Stomach (tissue), 9 donors: ENCODE data around the gene CTNND1. TPM values are rescaled to one million over a fixed set of nuclear protein-coding genes. Genes with fewer than 3 reads are reported as not detected.

Experiments
- DNase-seq, 2 donors: peaks; one replicate each; pipeline versions ENCODE4 v3.0.0 to v3.0.0-alpha.2; 2013 to 2019
- H3K27ac ChIP-seq, 5 donors: fragments of 200-600 bp in 4 of 5; sonication (generic) in 4 of 5; one replicate each; pipeline ENCODE4 v1.5.1; 2013 to 2019; ENCODE audit warnings: mild to moderate bottlenecking in 1 of 5, moderate library complexity in 1 of 5
- H3K27me3 ChIP-seq, 3 donors: fragments of 200-600 bp; sonication (generic); one replicate each; pipeline ENCODE4 v1.5.1; 2017 to 2019; ENCODE audit warnings: mixed run types in 1 of 3
- H3K36me3 ChIP-seq, 4 donors: fragments of 200-600 bp; sonication (generic); 1 replicate in 3 of 4; 2 replicates in 1 of 4; pipeline ENCODE4 v1.5.1; 2016 to 2019
- H3K4me1 ChIP-seq, 4 donors: fragments of 200-600 bp; sonication (generic); one replicate each; pipeline ENCODE4 v1.5.1; 2016 to 2019
- H3K4me3 ChIP-seq, 4 donors: fragments of 200-600 bp; sonication (generic) in 3 of 4; one replicate each; pipeline ENCODE4 v1.5.1; 2016 to 2019; ENCODE audit warnings: mild to moderate bottlenecking in 1 of 4
- H3K9me3 ChIP-seq, 4 donors: fragments of 200-600 bp; sonication (generic); one replicate each; pipeline ENCODE4 v1.5.1; 2016 to 2019
- EP300 ChIP-seq: sonication (generic); formaldehyde crosslinking; IDR thresholded peaks from one replicate; pipeline ENCODE4 v1.6.1; 2017; ENCODE audit warnings: antibody characterized with exemption
- POLR2A ChIP-seq, 4 donors: fragments of 450-650 bp; IDR thresholded peaks; one replicate each; pipeline ENCODE4 v1.6.1; 2016; ENCODE audit warnings: antibody characterized with exemption in 4 of 4, control low read depth in 2 of 4, mild to moderate bottlenecking in 1 of 4, moderate library complexity in 1 of 4
- POLR2AphosphoS5 ChIP-seq, 3 donors: sonication (generic); formaldehyde crosslinking; IDR thresholded peaks; one replicate each; pipeline ENCODE4 v1.6.1; 2016; ENCODE audit warnings: antibody characterized with exemption in 3 of 3
- WGBS, 5 donors: extraction: QIAGEN DNeasy Blood & Tissue Kit in 3 of 5; methylation state at CpG; one replicate each; pipeline versions ENCODE4 v1.1.5 to v1.1.7; 2013 to 2018; 5-methylcytosine and 5-hydroxymethylcytosine counted together
- intact Hi-C: fragments of 100-400 bp; cut with DNase I; formaldehyde crosslinking; loops from one replicate; pipeline ENCODE4 v1.15.1; 2023; ENCODE audit warnings: low total_unique reads
- polyA plus RNA-seq, 3 donors: library from polyadenylated mRNA; stranded (reverse); fragments of 200-250 nt; gene quantifications; one replicate each; pipeline ENCODE4 v1.2.3, GENCODE V29; 2013
- total RNA-seq, 5 donors: library from RNA; depleted of rRNA; stranded (reverse); fragments of >200 nt; gene quantifications; one replicate each; pipeline versions ENCODE4 v1.1.0 to v1.2.3, GENCODE V29; 2014 to 2016
- TF ChIP-seq, protein P1 (sequence below), 7 experiments: fragments of 450-650 bp in 4 of 7; fragments of 200-600 bp in 3 of 7; sonication (generic) in 3 of 7; IDR thresholded peaks; one replicate each; pipeline ENCODE4 v1.5.1; 2016 to 2019; ENCODE audit warnings: antibody characterized with exemption in 7 of 7, control low read depth in 2 of 7, mild to moderate bottlenecking in 1 of 7
- donor health status: healthy with polysubstance abuse.
- donor health status: Bipolar disorder and iron deficiency.
- donor health status: healthy.

The CTNND1 gene
- total and polyA plus RNA-seq, 8 donors, result 45.1 to 447 (median 126) TPM

DNA sequence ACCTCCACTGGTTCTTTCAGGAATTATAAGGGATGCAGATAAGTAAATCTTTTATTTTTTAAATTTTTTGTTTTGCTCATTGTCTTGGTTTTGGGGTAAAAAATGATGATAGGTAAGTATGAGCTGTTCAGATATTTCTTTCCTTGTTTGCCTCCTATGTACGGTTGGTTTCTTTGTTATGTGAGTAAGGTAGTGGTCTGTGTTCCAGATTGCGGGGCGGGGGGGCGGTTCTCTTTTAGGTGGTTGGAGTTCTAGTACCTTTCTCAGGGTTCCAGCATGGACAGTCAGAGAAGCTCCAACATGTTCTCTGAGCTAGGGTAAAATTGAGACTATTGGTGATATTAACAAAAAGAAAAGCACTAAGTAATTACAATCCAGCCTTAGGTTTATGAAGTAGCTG lies 2.4 kb downstream of the CTNND1 start:
- intact Hi-C loops, result no loop called here
- peaks cover 0 to 6% (median 0%) of the 10 kb centered on the region in 4 donors for H3K36me3 ChIP-seq
- peak overlapping the region; percentile 46 to 60 (median 50) for H3K4me3 ChIP-seq
- H3K9me3 ChIP-seq, result no peaks in the 10 kb centered on the region
- H3K27ac ChIP-seq, result peak overlapping the region; percentile 66 to 96 (median 92)
- WGBS, 5 donors, result 16 to 31% (median 20%) methylated on average over 4 of the region's 4 CpGs
- DNase-seq, result peak in 1 of 2 donors; percentile 38
- TF ChIP-seq POLR2A (IDR thresholded peaks at IDR 0.05) (no peak), EP300 (no peak), POLR2AphosphoS5 (IDR thresholded peaks at IDR 0.05) (no peak)
- TF ChIP-seq, protein P1, sequence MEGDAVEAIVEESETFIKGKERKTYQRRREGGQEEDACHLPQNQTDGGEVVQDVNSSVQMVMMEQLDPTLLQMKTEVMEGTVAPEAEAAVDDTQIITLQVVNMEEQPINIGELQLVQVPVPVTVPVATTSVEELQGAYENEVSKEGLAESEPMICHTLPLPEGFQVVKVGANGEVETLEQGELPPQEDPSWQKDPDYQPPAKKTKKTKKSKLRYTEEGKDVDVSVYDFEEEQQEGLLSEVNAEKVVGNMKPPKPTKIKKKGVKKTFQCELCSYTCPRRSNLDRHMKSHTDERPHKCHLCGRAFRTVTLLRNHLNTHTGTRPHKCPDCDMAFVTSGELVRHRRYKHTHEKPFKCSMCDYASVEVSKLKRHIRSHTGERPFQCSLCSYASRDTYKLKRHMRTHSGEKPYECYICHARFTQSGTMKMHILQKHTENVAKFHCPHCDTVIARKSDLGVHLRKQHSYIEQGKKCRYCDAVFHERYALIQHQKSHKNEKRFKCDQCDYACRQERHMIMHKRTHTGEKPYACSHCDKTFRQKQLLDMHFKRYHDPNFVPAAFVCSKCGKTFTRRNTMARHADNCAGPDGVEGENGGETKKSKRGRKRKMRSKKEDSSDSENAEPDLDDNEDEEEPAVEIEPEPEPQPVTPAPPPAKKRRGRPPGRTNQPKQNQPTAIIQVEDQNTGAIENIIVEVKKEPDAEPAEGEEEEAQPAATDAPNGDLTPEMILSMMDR (IDR thresholded peaks at IDR 0.05), result no peak
- H3K4me1 ChIP-seq, result peaks cover 18 to 56% (median 39%) of the 10 kb centered on the region in 4 donors
- H3K27me3 ChIP-seq, result no peaks in the 10 kb centered on the region

DNA sequence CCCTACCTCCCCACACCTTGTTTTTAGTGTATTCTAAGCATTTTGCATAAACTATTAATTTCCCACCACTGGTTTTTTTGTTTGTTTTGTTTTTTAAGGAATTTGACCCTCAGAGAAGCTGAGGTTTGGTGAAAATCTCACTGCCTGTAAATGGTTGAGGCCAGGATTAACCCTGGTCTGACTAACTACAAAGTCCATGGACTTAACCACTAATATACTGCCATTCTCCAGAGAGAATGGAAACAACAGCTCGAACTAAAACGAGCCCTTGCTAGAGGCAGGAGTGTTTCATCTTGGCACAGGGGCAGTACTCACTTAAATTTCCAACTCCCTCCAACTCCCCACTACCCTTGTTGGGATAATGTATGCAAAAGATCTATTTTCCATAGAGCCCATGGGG lies 3.0 kb downstream of the CTNND1 start:
- WGBS, 5 donors, result 10 to 20% (median 14%) methylated on average over 2 of the region's 2 CpGs
- peak in 1 of 2 donors; percentile 28 for DNase-seq
- peaks cover 0 to 6% (median 0%) of the 10 kb centered on the region in 4 donors for H3K36me3 ChIP-seq
- peak overlapping the region in 4 of 5 donors; percentile 90 to 96 (median 94) for H3K27ac ChIP-seq
- peak overlapping the region; percentile 46 to 60 (median 50) for H3K4me3 ChIP-seq
- intact Hi-C loops, result no loop called here
- H3K9me3 ChIP-seq, result no peaks in the 10 kb centered on the region
- no peaks in the 10 kb centered on the region for H3K27me3 ChIP-seq
- TF ChIP-seq POLR2AphosphoS5 (IDR thresholded peaks at IDR 0.05) (no peak), EP300 (no peak)
- peaks cover 24 to 62% (median 43%) of the 10 kb centered on the region in 4 donors for H3K4me1 ChIP-seq

DNA sequence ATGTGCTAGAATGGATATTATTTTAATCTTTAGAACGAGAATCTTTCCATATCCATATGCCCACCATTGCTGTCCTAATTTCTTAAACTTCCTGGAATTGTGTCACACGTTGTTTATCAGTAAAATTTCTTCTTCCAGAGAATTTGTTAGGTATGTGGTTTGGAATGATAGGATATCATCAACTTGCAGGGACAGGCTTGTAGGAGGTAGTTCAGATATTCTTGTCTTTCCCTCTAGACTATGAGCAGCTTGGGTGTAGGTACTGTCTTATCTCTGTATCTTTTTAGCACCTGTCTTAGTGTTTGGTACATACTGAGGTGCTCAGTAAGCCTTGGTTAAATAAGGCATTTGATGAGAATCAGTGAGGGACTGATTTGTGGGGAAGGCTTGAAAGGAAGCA lies 3.4 kb downstream of the CTNND1 start:
- WGBS, 5 donors, result 9 to 19% (median 15%) methylated on average over 2 of the region's 2 CpGs
- intact Hi-C loops, result no loop called here
- DNase-seq, result no peak
- H3K27me3 ChIP-seq, result no peaks in the 10 kb centered on the region
- TF ChIP-seq, protein P1 (IDR thresholded peaks at IDR 0.05), result no peak
- no peak for TF ChIP-seq EP300
- TF ChIP-seq POLR2AphosphoS5 (IDR thresholded peaks at IDR 0.05), result no peak
- TF ChIP-seq POLR2A (IDR thresholded peaks at IDR 0.05), result no peak
- H3K27ac ChIP-seq, result peak overlapping the region in 4 of 5 donors; percentile 90 to 96 (median 94)
- peak overlapping the region; percentile 46 to 60 (median 50) for H3K4me3 ChIP-seq
- peaks cover 28 to 66% (median 47%) of the 10 kb centered on the region in 4 donors for H3K4me1 ChIP-seq
- no peaks in the 10 kb centered on the region for H3K9me3 ChIP-seq
- peaks cover 0 to 6% (median 0%) of the 10 kb centered on the region in 4 donors for H3K36me3 ChIP-seq

DNA sequence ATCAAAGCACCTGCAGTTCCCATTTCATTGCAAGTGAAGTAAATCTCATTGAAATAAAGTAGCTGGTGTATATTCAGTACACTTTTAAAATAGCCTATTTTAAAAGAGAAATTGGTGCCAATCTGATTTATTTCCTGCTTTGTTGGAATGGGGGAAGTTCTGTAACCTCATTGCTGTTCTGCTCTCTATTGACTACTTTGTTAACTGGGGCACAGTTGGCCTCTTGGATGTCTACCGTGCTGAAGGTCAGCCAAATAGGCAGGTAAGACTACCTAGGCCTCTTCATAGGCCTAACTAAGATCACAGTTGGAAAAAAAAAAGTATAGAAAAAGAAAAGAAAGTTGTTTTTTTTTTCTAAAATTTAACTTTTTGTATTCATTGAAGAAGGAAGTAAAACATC lies 9.2 kb downstream of the CTNND1 start:
- Histone ChIP-seq H3K27ac (peak overlapping the region in 1 of 5 donors; percentile 66), H3K36me3 (peaks cover 0 to 6% (median 0%) of the 10 kb centered on the region in 4 donors)

More for the DNA sequence above, 9.2 kb downstream of the CTNND1 start:
- intact Hi-C loops, result no loop called here
- DNase-seq, result no peak
- Histone ChIP-seq H3K9me3 (no peaks in the 10 kb centered on the region), H3K27me3 (no peaks in the 10 kb centered on the region), H3K4me3 (no peak overlapping the region), H3K4me1 (peaks cover 57 to 98% (median 79%) of the 10 kb centered on the region in 4 donors)
- TF ChIP-seq EP300 (no peak), POLR2A (IDR thresholded peaks at IDR 0.05) (no peak), POLR2AphosphoS5 (IDR thresholded peaks at IDR 0.05) (no peak)
- TF ChIP-seq, protein P1 (IDR thresholded peaks at IDR 0.05), result no peak
- WGBS, 5 donors, result 11 to 32% (median 13%) methylated on average over 1 of the region's 1 CpG
